GM19240 (cell line): ENCODE results near the gene HSPA1A.
"Not testable (repeated sequence)": the region's sequence is repeated elsewhere in the genome, so short reads cannot be mapped to it uniquely, and the experiment has no call there.

Source experiments
- DNase-seq: peaks from one replicate; pipeline ENCODE4 v3.0.0; 2011; ENCODE audit warnings: low spot score; ENCODE audit not compliant: insufficient read length

Gene HSPA1A

GRCh38 chr6:31864123-31864562 is 48.8 kb downstream of the HSPA1A start:
- not testable (repeated sequence) for DNase-seq

GRCh38 chr6:31864818-31865204 is 49.5 kb downstream of the HSPA1A start:
- DNase-seq, result no peak

GRCh38 chr6:31865205-31866118 is 50.1 kb downstream of the HSPA1A start:
- no peak for DNase-seq
